ENCODE data around the gene NPTX1.

DNA sequence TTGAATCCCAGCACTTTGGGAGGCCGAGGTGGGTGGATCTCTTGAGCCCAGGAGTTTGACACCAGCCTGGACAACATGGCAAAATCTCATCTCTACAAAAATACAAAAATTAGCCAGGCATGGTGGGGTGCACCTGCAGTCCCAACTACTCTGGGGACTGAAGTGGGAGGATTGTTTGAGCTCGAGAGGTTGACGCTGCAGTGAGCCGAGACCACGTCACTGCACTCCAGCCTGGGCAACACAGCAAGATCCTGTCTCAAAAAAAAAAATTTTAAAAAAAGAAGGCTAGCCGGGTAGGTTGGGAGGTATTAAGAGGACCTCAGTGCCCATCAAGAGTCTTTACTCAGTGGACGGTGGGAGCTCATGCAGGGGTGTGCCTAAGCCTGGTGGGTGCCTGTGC, 3.8 kb upstream of the NPTX1 start:
- TF ChIP-seq, protein P1, sequence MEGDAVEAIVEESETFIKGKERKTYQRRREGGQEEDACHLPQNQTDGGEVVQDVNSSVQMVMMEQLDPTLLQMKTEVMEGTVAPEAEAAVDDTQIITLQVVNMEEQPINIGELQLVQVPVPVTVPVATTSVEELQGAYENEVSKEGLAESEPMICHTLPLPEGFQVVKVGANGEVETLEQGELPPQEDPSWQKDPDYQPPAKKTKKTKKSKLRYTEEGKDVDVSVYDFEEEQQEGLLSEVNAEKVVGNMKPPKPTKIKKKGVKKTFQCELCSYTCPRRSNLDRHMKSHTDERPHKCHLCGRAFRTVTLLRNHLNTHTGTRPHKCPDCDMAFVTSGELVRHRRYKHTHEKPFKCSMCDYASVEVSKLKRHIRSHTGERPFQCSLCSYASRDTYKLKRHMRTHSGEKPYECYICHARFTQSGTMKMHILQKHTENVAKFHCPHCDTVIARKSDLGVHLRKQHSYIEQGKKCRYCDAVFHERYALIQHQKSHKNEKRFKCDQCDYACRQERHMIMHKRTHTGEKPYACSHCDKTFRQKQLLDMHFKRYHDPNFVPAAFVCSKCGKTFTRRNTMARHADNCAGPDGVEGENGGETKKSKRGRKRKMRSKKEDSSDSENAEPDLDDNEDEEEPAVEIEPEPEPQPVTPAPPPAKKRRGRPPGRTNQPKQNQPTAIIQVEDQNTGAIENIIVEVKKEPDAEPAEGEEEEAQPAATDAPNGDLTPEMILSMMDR (conservative IDR thresholded peaks at IDR 0.05; ENCODE audit: low read length) = no peak
- no peak for TF ChIP-seq EZH2phosphoT487 (IDR thresholded peaks at IDR 0.05; ENCODE audit: borderline replicate concordance, low read depth, low read length)
